IPS DF 19.7 (cell line): ENCODE results near the gene DNAH1.

Source experiments
- DNase-seq: peaks from one replicate; pipeline ENCODE4 v3.0.0-alpha.2; 2013; ENCODE audit warnings: low read depth, low spot score

The DNAH1 gene

DNA sequence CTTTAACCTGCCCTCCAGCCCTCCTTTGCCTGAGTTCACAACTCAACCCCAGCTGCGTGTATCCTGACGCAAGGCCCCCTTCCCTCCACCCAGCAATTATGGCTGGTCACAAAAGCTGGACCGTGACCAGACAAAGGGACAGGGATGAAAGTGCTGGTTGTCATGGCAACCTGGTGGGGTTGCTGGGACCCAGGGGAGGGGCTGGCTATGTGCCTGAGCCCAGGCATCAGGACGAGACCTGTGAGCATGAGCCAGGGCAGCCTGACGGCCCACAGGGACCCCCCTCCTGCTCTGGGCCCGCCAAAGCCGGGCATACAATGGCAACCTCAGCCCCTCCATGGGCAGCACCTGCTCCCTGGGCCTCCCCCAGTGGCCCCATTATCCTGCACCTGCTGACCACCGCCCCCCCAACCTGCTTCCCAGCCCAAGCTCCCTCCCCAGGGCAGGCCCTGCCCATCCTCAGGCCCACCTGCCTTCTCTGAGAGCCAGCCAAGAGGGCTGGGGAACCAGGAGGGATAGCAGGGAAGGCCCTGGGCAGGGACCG lies 4.5 kb upstream of the DNAH1 start:
- no peak for DNase-seq

DNA sequence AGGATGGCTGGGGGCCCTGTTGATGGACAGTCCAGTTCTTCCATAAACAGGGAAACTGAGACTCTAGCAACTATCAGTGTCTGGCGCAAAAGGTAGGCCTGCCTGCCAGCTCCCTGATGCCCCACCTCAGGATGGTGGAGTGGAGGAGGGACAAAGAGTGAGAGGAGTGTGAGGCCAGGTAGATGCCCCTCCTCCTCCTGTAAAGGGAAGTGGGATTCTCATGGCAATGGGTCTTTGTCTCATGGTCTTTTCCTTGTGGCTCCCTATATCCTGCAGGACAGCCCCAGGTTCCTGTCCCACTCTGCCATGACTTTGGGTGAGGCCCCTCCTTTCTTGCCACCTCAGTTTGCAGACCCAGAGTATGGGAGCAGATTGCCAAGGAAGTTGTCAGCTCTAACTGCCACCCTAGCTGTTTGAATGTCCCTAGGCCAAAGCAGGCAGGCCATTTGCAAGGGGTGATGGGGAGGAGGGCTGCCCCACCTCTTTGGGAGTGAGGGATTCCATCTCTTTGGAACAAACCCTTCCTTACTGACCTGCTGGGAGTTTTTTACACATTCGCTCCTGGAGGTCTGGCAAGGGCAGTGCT lies 2.8 kb upstream of the DNAH1 start:
- DNase-seq, result no peak

- no peak for DNase-seq
These were observed 2.3 kb upstream of the DNAH1 start for GRCh38 chr3:52313774-52314188.

- DNase-seq, result no peak
These were observed 1.6 kb upstream of the DNAH1 start for GRCh38 chr3:52314489-52314888.

DNA sequence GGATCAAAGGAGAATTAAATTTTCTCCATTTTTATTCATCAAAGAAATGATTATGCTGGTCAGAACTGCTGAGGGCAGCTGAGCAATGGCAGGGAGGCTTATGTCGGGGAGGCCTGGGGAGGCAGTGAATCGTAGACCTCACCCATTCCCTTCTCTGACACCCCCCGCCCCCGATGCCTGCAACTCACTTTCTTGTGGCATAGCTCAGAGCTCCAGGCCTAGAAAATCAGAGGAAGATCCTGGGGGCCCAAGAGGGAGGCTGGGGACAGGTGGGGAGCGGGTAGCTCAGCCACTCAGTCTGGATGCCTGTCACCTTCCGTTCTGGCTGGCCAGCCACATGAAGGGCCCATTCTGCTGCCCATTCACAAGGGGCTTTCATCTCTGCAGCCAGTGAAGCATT lies 1.1 kb upstream of the DNAH1 start:
- no peak for DNase-seq

- peak; percentile 61 for DNase-seq
These were observed 1.3 kb downstream of the DNAH1 start for GRCh38 chr3:52317208-52318000.

DNA sequence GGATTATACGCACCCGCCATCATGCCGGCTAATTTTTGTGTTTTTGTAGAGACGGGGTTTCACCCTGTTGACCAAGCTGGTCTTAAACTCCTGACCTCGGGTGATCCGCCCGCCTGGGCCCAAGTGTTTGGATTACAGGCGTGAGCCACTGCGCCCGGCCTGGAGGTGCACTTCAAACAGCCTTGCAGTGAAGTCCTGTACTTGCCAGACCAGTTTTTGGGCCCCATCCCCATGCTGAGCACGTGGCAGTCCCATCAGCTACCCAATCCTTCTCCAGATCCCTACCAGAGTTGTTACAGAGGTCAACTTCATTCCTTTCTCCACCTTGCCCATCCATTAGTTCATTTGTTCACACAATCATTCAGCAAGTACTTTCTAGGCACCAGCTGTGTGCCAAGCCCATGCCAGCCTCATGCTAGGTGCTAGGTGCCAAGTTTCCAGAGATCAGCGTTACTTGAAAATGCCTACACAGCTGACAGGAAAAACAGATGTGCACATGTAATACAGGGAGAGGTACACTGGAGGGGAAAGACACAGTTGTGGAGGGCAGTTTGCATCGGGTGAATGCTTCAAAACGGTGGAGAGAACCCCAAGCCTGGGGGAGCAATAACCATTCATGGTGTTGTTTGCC lies 2.2 kb downstream of the DNAH1 start:
- DNase-seq, result no peak

DNA sequence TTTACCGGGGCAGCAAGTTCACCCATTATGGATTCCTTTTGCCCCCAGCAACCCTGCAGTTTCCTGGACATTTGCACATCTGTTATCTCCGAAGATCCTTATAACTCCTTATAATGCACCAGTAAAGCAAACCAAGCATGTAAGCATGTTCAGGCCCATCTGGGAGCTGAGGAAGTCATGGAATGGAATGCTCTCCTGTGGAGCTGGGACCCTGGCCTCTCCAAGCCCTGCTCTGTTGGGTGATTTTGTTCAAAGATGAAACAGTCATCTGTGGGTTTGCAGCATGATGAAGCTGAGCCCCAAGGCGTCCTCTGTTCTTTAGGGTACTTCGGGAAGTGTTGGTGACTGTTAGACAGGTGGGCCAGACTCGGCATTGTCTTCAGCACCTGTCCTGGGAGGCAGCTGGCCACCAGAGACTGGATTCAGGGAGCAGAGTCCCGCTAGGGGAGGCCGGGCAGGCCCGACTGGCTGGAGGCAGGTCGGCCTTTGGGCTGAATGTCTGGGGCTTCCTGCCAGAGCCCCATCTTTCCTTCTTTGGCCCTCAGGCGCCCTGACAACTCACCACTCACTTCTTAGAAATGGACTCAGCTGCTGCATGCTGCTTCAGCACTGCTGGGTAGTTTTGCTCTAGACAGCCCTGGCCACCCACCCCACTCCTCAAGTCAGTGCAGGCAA lies 3.9 kb downstream of the DNAH1 start:
- no peak for DNase-seq

DNA sequence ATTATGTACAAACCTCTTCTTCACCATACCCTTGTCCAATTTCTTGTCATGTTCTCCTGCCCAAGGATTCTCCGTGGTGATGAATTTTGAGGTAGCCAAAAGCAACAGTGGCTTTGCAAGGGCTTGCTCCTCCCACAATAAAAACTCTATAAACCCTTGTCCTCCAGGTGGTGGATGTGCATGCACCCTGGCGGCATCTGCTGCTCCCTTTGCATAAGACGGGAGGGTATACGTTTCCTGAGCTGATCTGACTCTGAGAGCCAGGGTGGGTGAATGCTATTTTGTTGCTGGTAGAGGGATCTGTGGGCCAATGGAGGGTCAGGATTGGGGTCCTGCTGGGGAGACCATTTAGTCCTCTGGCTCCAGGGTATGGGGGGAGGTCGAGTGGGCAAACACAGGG lies 5.4 kb downstream of the DNAH1 start:
- no peak for DNase-seq

DNA sequence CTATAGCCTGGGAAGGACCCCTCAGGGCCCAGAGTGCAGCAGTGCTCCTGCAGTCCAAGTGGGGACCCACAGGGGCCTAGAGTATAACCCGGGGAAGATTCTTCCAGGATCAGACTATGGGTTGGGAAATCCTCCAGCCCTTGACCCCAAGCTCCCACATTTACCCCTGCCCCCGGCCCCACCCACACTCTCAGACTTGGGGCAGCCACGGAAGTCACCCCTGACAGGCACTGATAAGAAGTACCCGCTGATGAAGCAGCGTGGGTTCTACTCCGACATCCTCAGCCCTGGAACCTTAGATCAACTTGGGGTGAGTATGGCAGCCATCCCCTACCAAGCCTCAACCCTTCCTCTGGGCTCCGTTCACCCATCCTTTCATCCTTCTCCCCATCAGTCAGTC lies 6.3 kb downstream of the DNAH1 start:
- no peak for DNase-seq

DNA sequence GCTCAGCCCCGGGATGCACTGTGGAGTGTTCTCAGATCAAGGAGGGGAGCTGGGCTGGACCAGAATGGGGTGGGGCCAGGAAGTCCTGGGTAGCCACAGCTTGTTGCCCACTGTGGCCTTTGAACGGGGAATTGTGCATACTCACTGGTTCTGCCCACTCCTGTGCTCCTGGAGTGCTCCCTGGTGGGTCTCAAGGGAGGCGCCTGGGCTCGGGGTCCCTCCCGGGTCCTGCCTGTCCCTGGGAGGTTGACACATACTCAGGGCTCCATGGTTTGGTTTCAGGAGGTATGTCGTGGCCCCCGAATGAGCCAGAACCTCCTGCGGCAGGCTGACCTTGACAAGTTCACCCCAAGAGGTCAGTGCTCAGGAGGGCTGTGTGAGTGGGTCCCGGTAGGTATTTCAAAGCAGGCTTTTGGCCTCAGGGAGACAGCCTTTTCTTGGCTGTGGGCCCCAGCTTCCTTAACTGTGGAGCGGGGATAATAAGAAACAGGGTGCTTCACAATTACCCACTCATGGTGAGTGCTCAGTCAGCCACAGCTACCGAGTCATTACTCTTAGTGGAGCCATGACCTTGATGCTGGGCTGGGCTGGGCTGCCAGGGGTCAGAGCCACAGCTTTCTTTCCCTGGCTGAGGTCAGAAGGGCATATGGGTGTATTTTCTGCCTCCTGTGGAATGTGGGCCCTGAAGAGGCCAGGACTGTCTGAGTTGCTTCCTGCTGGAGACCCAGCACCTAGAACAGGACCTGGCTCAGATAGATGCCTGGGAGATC lies 7.6 kb downstream of the DNAH1 start:
- DNase-seq, result no peak

- DNase-seq, result no peak
These were observed 8.6 kb downstream of the DNAH1 start for GRCh38 chr3:52324676-52325075.

DNA sequence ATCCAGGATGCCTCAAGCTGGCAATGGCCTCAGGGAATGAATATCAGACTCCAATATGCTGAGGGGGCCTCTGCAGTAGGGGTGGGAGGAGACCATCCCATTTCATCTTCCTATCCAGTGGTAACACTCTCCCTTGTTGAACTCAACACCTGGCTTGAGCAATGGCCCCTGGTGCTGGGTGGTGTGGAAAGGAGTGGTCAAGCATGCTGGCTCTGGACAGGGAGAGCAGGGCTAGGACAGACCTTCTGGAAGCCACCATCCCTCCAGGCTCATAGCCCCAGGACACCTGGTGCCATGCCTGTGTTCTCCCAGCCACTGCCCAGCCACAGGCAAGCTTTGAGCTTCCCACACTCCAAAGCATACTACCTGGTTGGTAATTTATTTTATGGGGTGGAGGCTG lies 9.6 kb downstream of the DNAH1 start:
- DNase-seq, result no peak

DNA sequence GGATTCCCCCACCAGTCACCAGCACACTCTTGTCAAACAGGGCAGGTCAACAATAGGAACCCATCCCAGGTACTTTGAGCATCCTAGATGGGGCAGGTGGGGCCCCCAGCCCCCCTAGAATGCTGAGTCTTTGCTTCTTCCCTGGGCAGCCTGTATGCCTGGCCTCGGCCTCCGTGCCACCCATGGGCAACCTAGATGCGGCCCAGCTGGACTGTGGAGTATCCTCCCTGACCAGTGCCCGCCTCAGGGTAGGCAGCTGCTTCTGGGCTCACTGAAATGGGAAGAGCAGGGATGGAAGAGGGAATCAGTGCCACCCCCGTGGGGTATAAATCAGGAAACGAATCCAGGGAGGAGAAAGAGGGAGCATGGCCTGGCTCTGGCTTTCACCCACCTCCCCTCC lies 10.9 kb downstream of the DNAH1 start:
- DNase-seq, result no peak

GRCh38 chr3:52327486-52328290 lies 11.6 kb downstream of the DNAH1 start:
- DNase-seq, result no peak

DNA sequence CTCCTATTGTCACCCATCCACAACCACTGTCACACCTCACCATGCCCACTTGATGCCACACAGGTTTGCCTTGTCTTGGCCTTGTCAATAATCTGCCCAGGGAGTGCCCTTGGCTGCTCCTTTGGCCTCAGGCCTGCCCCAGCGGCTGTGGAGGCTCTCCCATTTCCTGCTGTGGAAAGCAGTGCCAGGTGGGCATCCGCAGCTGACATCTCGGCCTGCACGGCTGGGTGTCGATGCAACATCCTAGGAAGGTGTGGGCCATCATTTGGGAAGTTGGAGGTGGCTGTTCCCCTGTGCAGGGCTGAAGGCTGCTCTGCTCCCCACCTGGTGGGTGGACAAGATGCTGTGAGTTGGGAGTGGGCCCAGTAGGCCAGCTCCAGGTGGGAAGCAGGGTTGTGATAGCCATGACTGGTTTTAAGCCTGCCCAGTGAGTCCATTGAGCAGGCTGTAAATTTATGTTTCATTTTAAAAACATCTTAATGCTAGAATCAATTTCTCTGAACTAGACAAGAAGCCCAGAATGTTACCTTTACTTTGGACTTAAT lies 12.5 kb downstream of the DNAH1 start:
- DNase-seq, result no peak

- no peak for DNase-seq
These were observed 14.2 kb downstream of the DNAH1 start for GRCh38 chr3:52330194-52330805.

DNA sequence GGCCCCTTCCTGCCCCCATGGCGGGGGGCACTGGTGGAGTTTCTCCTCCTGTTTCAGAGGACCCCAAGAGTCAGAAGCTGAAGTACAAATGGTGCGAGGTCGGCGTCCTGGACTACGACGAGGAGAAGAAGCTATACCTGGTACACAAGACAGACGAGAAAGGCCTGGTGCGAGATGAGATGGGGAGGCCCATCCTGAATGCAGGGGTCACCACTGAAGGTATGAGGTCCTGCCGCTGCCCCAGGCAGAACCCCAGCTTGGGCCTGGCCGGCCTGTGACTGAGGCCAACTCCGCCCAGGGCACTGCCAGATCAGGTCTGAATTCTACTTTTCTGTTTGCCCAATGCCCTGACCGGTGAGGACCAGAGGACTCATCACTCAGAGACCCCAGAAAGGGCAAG lies 15.0 kb downstream of the DNAH1 start:
- DNase-seq, result no peak

DNA sequence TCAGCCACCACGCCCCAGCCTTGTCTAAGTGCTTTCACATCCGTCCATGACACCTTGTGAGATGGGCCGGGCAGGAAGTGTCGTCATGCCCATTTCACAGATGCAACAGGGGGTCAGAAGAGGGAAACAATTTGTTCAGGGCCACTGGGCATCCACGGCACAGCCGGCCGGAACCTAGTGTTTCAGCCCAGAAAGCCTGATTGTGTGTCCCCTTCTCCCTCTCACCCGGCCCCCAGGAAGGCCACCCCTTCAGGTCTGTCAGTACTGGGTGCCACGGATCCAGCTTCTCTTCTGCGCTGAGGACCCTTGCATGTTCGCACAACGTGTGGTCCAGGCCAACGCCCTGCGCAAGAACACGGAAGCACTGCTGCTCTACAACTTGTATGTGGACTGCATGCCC lies 15.8 kb downstream of the DNAH1 start:
- DNase-seq, result no peak
